Lung (tissue), 13 donors: ENCODE data around the gene TRAPPC13. TPM values are rescaled to one million over a fixed set of nuclear protein-coding genes. Genes with fewer than 3 reads are reported as not detected.

Experiments used
- ATAC-seq: fragments of 200-7000 bp; cut with Tn5 transposase; one replicate; pipeline ENCODE4 v1.9.1; 2020; ENCODE audit warnings: moderate number of reproducible peaks; ENCODE audit not compliant: insufficient read depth, low FRiP score
- DNase-seq, 3 donors: peaks; one replicate each; pipeline ENCODE4 v3.0.0-alpha.2; 2013 to 2017
- H3K27ac ChIP-seq, 2 donors: one replicate each; pipeline ENCODE4 v1.5.1; 2013; ENCODE audit warnings: mild to moderate bottlenecking in 2 of 2, moderate library complexity in 2 of 2, control low read depth in 1 of 2, inconsistent platforms in 1 of 2, low read depth in 1 of 2, low read length in 1 of 2
- H3K27me3 ChIP-seq, 3 donors: one replicate each; pipeline ENCODE4 v1.5.1; 2013; ENCODE audit warnings: low read length in 2 of 3; ENCODE audit not compliant: control insufficient read depth in 3 of 3, insufficient read depth in 3 of 3
- H3K36me3 ChIP-seq, 4 donors: one replicate each; pipeline ENCODE4 v1.5.1; 2013; ENCODE audit warnings: low read length in 4 of 4, mild to moderate bottlenecking in 1 of 4, moderate library complexity in 1 of 4; ENCODE audit not compliant: control insufficient read depth in 4 of 4, insufficient read depth in 4 of 4
- H3K4me1 ChIP-seq, 5 donors: one replicate each; pipeline ENCODE4 v1.5.1; 2013; ENCODE audit warnings: low read length in 5 of 5, mild to moderate bottlenecking in 2 of 5, moderate library complexity in 1 of 5; ENCODE audit not compliant: control insufficient read depth in 5 of 5, insufficient read depth in 5 of 5
- H3K4me3 ChIP-seq: one replicate; pipeline ENCODE4 v1.5.1; 2013; ENCODE audit warnings: mild to moderate bottlenecking, control low read depth, moderate library complexity
- H3K9ac ChIP-seq, 2 donors: one replicate each; pipeline ENCODE4 v1.5.1; 2013; ENCODE audit warnings: low read length in 2 of 2, control low read depth in 1 of 2; ENCODE audit not compliant: insufficient read depth in 1 of 2
- H3K9me3 ChIP-seq, 4 donors: one replicate each; pipeline ENCODE4 v1.5.1; 2013; ENCODE audit warnings: low read length in 3 of 4, mild to moderate bottlenecking in 1 of 4, moderate library complexity in 1 of 4; ENCODE audit not compliant: control insufficient read depth in 4 of 4, insufficient read depth in 3 of 4
- WGBS, 2 donors: extraction: QIAGEN DNeasy Blood & Tissue Kit; methylation state at CpG; one replicate each; pipeline ENCODE4 v1.1.7; 2013; 5-methylcytosine and 5-hydroxymethylcytosine counted together
- polyA plus RNA-seq, 2 donors: library from polyadenylated mRNA; stranded (reverse); fragments of 200-250 nt; gene quantifications; one replicate each; pipeline ENCODE4 v1.2.1, GENCODE V29; 2013
- small RNA-seq: library from RNA; depleted of rRNA; stranded (forward); fragments of <200 nt; gene quantifications from one replicate; pipeline ENCODE3, GENCODE V24; 2014; ENCODE audit warnings: low replicate concordance
- total RNA-seq, 2 donors: library from RNA; depleted of rRNA in 1 of 2; stranded (reverse); fragments of >200 nt in 1 of 2; gene quantifications; one replicate each; pipeline ENCODE4 v1.2.1, GENCODE V29; 2014 to 2021
- TF ChIP-seq, protein P1 (sequence below): IDR thresholded peaks from 2 replicates; pipeline ENCODE4 v1.5.1; 2012; ENCODE audit warnings: mild to moderate bottlenecking; ENCODE audit errors: control extremely low read depth, extremely low read depth
- donor health status: control.
- donor health status: control.
- donor health status: Bipolar disorder and iron deficiency.
- donor health status: healthy.
- donor health status: DM: yes; HTN: yes; CAD: no.

The TRAPPC13 gene
- total and polyA plus RNA-seq, 4 donors = 13.3 to 42.0 (median 17.0) TPM

DNA sequence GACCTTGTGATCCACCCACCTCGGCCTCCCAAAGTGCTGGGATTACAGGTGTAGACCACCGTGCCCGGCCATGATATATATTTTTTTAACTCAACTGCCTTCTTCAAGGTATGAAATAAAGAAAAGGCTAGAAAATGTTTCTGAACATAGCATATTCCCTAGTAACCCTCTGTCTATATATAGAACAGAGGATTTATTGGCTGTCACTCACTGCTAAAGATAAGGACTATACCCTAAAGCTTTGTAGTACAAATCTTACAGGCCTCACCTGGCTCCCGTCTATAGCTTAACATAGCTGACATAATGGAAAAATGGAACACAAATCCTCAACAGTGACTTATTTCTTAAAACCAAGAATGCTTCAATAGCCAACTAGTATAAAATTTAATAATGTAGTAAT lies 82.8 kb downstream of the TRAPPC13 start:
- TF ChIP-seq, protein P1, sequence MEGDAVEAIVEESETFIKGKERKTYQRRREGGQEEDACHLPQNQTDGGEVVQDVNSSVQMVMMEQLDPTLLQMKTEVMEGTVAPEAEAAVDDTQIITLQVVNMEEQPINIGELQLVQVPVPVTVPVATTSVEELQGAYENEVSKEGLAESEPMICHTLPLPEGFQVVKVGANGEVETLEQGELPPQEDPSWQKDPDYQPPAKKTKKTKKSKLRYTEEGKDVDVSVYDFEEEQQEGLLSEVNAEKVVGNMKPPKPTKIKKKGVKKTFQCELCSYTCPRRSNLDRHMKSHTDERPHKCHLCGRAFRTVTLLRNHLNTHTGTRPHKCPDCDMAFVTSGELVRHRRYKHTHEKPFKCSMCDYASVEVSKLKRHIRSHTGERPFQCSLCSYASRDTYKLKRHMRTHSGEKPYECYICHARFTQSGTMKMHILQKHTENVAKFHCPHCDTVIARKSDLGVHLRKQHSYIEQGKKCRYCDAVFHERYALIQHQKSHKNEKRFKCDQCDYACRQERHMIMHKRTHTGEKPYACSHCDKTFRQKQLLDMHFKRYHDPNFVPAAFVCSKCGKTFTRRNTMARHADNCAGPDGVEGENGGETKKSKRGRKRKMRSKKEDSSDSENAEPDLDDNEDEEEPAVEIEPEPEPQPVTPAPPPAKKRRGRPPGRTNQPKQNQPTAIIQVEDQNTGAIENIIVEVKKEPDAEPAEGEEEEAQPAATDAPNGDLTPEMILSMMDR = no peak
- no peaks in the 10 kb centered on the region for H3K27me3 ChIP-seq
- ATAC-seq (no peak), DNase-seq (no peak)
- H3K9me3 ChIP-seq = no peaks in the 10 kb centered on the region
- H3K27ac ChIP-seq = no peak overlapping the region
- H3K4me3 ChIP-seq = no peak overlapping the region
- WGBS, 2 donors = 97% methylated on average over 4 of the region's 4 CpGs
- no peak overlapping the region for H3K9ac ChIP-seq
- peaks cover 0 to 5% (median 4%) of the 10 kb centered on the region in 4 donors for H3K36me3 ChIP-seq
- no peaks in the 10 kb centered on the region for H3K4me1 ChIP-seq

DNA sequence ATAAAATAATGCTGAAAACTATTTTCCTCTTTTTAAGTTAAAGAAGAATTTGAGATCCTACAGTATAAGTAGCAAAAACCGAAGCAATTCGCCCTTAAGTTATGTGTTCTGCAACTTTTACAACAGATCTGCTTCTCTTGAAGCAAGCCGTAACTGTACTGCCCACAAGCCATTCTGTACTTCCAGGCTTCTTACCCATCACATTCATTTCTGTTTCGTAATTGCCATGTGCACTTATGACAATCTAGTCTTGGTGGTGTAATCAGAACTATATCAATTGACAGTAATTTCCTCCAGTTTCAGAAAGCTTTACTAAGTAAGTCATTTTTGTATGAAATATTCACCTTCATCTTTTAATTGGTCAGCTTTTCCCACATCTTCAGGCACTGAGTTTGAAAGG lies 83.3 kb downstream of the TRAPPC13 start:
- Histone ChIP-seq H3K9me3 (no peaks in the 10 kb centered on the region), H3K9ac (no peak overlapping the region), H3K27me3 (no peaks in the 10 kb centered on the region), H3K27ac (no peak overlapping the region), H3K4me3 (no peak overlapping the region), H3K4me1 (no peaks in the 10 kb centered on the region), H3K36me3 (peaks cover 0 to 5% (median 4%) of the 10 kb centered on the region in 4 donors)
- 49 to 82% methylated on average over 4 of the region's 4 CpGs for WGBS, 2 donors
- DNase-seq (no peak), ATAC-seq (no peak)
- TF ChIP-seq, protein P1 = no peak

Small RNA genes within 50 kb of the gene (small RNA-seq; reads per million reads assigned to genes)
- gene RNU6-540P = not detected

Other genes with a start within 250 kb of the TRAPPC13 start
- 10 to 100 TPM in 1 of 2 donors, 1 to 10 TPM in 1; 6.2 to 16.8 TPM for gene ADAMTS6, start 143.1 kb upstream of the TRAPPC13 start, total RNA-seq
- under 1 TPM; 0.19 to 0.45 TPM for gene ADAMTS6, start 143.1 kb upstream of the TRAPPC13 start, polyA plus RNA-seq
- 10 to 100 TPM in 1 of 2 donors, 1 to 10 TPM in 1; 5.6 to 17.1 TPM for gene CENPK, start 61.9 kb upstream of the TRAPPC13 start, total RNA-seq
- 1 to 10 TPM; 1.6 to 4.0 TPM for gene CENPK, start 61.9 kb upstream of the TRAPPC13 start, polyA plus RNA-seq
- 100 to 1,000 TPM in 1 of 2 donors, 10 to 100 TPM in 1; 21.2 to 107 TPM for gene PPWD1, start 61.7 kb upstream of the TRAPPC13 start, total RNA-seq
- 10 to 100 TPM; 15.1 to 31.2 TPM for gene PPWD1, start 61.7 kb upstream of the TRAPPC13 start, polyA plus RNA-seq
- gene TRIM23, start 694 bp upstream of the TRAPPC13 start, total RNA-seq = 10 to 100 TPM; 11.6 to 28.5 TPM
- gene TRIM23, start 694 bp upstream of the TRAPPC13 start, polyA plus RNA-seq = 1 to 10 TPM; 4.1 to 4.5 TPM
- gene SHLD3, start within 50 bp of the TRAPPC13 start, total RNA-seq = 1 to 10 TPM; 2.8 to 4.6 TPM
- gene SHLD3, start within 50 bp of the TRAPPC13 start, polyA plus RNA-seq = 1 to 10 TPM; 2.2 to 3.5 TPM
- gene SGTB, start 97.1 kb downstream of the TRAPPC13 start, total RNA-seq = 10 to 100 TPM; 10.9 to 11.1 TPM
- 1 to 10 TPM; 2.5 to 9.0 TPM for gene SGTB, start 97.1 kb downstream of the TRAPPC13 start, polyA plus RNA-seq
- 10 to 100 TPM; 11.7 to 21.3 TPM for gene NLN, start 97.2 kb downstream of the TRAPPC13 start, total RNA-seq
- gene NLN, start 97.2 kb downstream of the TRAPPC13 start, polyA plus RNA-seq = 10 to 100 TPM in 1 of 2 donors, 1 to 10 TPM in 1; 2.9 to 11.9 TPM